Measurements from ENCODE around the gene HNRNPF.
"Not testable (repeated sequence)": the region's sequence is repeated elsewhere in the genome, so short reads cannot be mapped to it uniquely, and the experiment has no call there.

HNRNPF gene, protein sequence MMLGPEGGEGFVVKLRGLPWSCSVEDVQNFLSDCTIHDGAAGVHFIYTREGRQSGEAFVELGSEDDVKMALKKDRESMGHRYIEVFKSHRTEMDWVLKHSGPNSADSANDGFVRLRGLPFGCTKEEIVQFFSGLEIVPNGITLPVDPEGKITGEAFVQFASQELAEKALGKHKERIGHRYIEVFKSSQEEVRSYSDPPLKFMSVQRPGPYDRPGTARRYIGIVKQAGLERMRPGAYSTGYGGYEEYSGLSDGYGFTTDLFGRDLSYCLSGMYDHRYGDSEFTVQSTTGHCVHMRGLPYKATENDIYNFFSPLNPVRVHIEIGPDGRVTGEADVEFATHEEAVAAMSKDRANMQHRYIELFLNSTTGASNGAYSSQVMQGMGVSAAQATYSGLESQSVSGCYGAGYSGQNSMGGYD

DNA sequence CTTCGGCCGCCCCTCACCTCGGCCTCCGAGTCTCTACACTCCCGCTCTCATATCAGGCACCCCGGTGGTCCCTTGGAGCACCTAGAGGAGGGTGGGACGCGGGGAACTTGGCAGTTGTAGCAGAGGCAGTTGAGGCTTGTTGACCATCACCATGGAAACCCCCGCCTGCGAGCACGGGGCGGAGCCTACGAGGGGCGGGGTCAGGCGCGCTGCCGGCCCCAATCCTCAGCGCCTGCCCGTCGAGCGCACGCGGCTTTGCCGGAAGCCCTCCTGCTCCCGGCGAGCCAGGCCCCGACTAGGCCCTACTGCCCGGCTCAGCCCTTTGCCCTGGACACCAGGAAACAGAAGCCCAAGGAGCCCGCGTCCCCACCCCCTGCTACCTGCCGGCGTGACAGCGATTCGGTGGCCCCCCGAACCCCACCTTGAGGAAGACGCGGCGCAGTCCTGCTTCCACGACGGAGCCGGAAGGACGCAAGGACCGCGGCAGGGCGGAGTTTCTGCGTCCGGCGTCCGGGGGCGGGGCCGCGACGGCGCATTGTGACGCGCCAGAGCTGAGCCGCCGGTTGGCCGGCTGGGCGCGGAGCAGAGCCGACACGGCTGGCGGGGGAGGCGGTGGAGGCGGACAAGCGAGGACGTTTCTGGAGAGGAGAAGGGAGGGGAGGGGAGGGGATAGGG, at the start of gene HNRNPF:
TSS of gene HNRNPF (minus strand) at position 477 of the 675 bp plus-strand sequence. CDS start 21,302 bp downstream, outside the sequence.
- peak; percentile 86 to 89 for DNase-seq (ENCODE audit: low read depth in 2 of 2)

DNA sequence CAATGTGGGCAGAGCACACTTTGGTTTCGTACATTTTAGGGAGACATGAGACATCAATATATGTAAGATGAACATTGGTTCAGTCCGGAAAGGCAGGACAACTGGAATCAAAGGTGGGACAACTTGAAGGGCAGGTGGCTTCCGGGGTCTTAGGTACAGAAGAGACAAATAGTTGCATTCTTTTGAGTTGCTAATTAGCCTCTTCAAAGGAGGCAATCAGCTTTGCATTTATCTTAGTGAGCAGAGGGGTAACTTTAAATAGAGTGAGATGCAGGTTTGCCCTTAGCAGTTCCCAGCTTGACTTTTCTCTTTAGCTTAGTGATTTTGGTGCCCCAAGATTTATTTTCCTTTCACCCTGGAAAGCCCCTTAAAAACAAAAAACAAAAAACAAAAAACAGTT, 49.2 kb upstream of the HNRNPF start:
- DNase-seq (ENCODE audit: low read depth in 2 of 2) = no peak

DNA sequence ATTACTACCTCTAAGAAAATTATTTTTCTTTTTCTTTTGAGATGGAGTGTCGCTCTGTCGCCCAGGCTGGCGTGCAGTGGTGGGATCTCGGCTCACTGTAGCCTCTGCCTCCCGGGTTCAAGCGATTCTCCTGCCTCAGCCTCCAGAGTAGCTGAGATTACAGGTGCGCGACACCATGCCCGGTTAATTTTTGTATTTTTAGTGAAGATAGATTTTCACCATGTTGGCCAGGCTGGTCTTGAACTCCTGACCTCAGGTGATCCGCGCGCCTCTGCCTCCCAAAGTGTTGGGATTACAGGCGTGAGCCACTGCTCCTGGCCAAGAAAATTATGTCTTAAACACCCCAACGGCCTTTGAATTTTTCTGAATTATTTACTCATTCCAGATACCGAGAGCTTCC, 47.6 kb upstream of the HNRNPF start:
- DNase-seq (ENCODE audit: low read depth in 2 of 2) = not testable (repeated sequence)

DNA sequence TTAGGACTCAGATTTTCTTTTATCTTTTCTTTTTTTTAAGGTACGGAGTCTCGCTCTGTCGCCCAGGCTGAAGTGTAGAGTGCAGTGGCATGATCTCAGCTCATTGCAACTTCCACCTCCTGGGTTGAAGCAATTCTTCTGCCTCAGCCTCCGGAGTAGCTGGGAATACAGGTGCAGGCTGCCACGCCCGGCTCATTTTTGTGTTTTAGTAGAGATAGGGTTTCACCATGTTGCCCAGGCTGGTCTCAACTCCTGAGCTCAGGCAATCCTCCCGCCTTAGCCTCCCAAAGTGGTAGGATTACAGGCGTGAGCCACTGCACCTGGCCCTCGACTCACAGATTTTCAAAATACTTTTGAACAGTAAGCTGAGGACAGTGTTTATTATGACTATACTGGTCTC, 45.0 kb upstream of the HNRNPF start:
- not testable (repeated sequence) for DNase-seq (ENCODE audit: low read depth in 2 of 2)

DNA sequence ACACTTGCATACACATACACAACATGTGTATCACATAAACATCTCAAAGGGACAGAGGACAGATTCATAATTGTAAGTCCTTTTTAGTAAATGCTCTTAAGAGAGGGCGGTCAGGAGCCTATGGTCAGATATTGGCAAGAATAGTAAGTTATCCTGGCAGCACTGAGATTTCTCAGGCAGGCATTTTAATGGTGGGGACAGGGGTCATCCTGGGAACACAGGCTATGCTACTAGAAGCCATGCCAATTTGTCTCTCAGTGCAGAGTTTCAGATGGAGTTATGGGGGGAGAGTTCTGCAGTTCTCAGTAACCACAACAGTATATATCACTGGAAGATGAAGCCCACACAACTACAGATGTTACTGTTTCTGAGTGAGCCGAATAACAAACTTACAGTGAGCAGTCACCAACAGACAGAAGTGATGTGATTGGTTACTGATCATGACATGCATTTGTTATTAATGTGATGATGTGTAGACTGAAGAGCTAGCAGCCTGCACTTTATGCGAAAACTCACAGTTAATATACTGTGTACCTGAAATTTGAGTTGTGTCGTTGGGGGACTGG, 44.4 kb upstream of the HNRNPF start:
- DNase-seq (ENCODE audit: low read depth in 2 of 2) = no peak

DNA sequence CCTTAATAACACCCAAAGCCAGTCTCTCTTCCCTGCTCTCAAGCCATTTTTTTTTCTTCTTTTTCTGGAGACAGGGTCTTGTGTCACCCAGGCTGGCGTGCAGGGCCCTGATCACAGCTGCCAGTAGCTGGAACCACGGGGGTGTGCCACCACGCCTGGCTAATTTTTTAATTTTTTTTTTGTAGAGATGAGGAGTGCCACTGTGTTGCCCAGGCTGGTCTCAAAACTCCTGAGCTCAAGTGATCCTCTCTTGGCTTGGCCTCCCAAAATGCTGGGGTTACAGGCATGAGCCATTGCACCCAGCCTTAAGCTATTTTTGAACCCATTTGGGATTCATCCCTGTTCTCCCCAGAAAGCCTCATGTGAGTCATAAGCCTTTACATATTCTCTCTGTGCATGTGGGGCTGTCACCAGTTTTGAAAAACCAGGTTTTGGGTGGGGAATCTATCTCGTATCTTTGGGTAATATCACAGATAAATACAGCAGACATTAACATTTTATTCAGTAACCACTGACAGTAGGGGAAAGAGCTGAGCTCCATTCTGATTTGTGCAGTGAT, 43.4 kb upstream of the HNRNPF start:
- DNase-seq (ENCODE audit: low read depth in 2 of 2) = no peak

DNA sequence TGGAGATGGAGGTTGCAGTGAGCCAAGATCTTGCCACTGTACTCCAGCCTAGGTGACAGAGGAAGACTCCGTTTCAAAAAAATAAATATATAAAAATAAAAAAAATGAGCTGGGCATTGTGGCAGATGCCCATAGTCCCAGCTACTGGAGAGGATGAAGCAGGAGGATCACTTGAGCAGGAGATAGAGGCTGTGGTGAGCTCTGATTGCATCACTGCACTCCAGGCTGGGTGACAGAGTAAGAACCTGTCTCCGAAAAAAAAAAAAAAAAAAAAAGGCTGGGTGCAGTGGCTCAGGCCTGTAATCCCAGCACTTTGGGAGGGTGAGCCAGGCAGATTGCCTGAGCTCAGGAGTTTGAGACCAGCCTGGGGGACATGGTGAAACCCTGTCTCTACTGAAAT, 39.8 kb upstream of the HNRNPF start:
- DNase-seq (ENCODE audit: low read depth in 2 of 2) = no peak

DNA sequence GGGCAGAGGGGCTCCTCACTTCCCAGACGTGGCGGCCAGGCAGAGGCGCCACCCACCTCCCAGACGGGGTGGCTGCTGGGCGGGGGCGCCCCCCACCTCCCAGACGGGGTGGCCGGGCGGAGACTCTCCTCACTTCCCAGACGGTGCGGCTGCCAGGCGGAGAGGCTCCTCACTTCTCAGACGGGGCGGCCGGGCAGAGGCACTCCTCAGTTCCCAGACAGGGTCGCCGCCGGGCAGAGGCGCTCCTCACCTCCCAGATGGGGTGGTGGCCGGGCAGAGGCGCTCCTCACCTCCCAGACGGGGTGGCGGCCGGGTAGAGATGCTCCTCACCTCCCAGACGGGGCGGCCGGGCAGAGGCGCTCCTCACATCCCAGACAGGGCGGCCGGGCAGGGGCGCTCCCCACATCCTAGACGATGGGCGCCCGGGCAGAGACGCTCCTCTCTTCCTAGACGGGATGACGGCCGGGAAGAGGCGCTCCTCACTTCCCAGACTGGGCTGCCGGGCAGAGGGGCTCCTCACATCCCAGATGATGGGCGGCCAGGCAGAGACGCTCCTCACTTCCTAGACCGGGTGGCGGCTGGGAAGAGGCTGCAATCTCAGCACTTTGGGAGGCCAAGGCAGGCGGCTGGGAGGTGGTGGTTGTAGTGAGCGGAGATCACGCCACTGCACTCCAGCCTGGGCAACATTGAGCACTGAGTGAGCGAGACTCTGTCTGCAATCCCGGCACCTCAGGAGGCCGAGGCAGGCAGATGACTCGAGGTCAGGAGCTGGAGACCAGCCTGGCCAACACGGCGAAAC, 37.4 kb upstream of the HNRNPF start:
- not testable (repeated sequence) for DNase-seq (ENCODE audit: low read depth in 2 of 2)

DNA sequence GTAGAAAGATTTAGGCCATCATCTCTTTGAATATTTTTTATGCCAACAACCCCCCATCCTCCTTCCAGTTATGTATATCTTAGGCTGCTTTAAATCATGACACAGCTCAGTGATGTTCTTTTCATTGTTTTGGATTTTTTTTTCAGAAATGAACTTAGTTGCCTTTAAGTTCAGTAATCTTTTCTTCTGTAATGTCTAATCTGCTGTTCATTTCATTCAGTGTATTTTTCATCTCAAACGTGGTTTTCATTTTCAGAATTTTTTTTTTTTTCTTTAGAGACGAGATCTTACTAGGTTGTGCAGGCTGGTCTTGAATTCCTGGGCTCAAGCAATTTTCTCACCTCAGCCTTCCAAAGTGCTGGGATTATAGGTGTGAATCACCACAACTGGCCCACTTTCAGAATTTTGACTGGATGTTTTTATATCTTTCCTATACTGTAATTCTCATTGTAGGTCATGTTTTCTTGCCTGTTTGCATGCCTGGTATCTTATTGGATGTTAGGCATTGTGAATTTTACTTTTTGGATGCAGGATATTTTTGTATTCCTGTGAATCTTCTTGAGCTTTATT, 36.0 kb upstream of the HNRNPF start:
- no peak for DNase-seq (ENCODE audit: low read depth in 2 of 2)

DNA sequence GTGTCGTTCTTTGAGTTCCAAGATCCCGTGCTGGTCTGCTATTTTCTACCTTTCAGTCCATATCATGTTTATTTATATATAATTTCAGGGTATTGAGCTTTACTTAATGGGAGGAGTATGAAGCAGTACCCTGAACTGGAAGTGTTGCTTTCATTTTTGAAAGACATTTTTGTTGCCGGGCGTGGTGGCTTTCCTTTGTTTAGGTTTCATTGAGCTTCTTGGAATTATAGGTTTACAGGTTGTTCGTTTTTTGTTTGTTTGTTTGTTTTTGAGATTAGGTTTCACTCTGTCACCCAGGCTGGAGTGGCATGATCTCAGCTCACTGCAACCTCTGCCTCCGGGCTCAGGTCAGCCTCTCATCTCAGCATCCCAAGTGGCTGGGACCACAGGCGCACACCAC, 35.3 kb upstream of the HNRNPF start:
- no peak for DNase-seq (ENCODE audit: low read depth in 2 of 2)

DNA sequence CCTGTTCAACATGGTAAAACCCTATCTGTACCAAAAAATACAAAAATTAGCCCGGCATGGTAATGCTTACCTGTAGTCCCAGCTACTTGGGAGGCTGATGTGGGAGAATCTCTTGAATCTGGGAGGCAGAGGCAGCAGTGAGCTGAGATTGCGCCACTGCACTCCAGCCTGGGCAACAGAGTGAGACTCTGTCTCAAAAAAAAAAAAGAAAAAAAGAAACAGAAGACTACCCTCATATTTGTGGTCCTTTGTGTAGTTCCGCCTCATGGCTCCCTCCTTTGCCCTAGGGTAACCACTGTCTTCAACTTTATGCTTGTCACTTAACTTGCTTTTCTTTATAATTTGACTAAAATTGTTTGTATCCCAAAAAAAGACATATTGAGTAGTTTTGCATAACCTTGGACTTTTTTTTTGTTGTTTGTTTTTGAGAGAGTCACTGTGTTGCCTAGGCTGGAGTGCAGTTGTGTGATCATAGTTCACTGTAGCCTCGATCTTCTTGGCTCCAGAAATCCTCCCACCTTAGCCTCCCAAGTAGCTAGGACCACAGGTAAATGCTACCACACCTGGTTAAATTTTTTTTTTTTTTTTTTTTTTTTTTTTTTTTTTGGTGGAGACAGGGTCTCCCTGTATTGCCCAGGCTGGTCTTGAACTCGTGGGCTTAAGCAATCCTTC, 31.6 kb upstream of the HNRNPF start:
- DNase-seq (ENCODE audit: low read depth in 2 of 2) = no peak

DNA sequence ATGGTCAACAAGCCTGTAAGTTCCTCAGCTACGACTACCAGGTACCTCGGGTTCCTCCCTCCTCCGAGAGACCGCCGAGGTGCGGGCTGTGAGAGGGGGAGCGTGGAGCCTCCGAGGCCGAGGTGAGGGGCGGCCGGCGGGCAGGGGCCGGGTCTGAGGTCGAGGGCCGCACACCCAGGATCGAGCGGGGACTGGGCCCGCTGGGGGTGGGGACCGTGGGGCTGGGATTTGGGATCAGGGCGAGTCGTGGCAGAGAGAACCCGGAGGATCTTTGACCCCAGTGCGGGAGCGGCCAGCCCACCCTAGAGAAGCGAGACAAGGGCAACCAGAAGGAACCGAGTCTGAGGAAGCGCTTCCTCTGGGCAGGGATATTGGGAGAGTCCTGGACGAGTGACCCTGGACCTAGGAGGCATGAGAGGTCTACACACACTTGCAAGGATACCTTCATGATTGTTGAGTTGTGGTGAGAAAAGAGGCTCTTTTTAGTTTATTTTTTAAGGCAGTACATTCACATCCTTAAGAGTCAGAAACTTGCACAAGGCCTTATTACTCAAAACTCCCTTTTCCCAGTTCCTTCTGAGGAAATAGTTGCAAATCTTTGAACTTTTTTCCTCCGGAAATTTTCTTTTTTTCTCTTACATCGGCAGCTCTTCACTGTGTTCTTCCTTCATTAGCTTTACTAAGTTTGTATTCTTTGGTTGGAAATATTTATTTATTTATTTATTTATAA, 28.3 kb upstream of the HNRNPF start:
- no peak for DNase-seq (ENCODE audit: low read depth in 2 of 2)

DNA sequence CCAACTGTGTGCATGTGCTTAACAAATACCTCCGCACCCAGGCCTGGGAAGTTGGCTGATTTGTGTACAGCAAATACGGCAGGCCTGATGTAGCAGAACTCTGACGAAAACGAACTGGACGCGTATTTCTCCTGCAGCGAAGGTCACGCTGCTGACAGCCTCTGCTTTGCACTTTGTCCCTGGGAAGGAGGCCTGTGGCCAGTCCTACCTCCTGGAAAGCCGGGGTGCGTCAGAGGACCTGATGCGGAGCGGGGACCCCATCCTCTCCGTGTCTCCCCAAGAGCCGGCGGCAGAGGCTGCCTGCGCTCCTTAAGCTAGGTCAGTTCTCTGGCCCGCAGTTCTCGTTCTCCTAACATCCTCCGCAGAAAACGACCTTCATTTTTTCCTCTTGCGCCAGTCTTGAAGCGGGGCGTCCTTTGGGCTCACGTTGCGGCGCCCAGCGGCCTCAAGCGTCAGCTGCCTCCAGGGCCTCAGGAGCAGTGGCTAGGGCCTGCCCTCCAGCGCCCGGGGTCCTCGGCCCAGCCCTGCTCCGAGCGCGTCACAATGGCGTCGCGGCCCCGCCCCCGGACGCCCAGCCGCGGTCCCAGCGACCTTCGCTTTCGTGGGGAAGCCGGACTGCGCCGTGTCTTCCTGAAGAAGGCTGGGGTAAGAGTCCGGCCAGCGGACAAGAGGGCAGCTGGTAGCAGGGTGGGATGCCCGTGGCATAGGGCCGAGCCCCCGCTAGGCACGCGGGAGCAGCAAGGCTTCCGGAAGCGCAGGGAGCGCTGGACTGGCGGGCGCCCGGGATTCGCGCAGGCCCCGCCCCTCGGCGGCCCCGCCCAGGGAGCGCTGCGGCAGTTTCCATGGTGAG, 27.5 kb upstream of the HNRNPF start, which contains the start of gene ZNF487:
TSS of gene ZNF487 (plus strand) at position 821 of the 850 bp plus-strand sequence. CDS start 38,703 bp downstream, outside the sequence.
- DNase-seq (ENCODE audit: low read depth in 2 of 2) = peak; percentile 76 to 77

DNA sequence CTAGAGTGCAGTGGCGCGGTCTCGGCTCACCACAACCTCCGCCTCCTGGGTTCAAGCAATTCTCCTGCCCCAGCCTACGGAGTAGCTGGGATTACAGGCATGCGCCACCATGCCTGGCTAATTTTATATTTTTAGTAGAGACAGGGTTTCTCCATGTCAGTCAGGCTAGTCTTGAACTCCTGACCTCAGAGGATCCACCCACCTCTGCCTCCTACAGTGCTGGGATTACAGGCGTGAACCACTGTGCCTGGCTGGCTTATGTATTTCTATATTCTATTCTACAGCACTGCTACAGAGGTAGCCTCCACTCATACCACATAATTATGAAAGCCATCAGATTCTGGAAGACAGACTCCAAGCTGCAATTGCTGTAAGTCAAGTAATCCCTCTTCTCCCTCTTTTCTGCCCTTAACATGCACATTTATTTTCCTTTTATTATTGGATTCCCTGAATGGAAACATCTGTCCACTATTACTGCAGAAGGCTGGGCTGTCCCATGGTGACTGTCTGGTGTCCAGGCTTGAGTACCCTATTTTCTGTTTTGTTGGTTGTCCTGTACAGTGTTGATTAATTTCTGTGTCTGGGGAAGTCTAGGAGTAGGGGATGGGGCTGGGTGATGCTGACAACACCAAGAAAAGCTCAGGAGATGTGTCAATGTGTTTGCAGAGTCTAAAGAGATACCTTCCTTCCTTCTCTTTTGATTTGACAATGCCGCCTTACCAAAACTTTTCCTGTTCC, 22.1 kb upstream of the HNRNPF start:
- no peak for DNase-seq (ENCODE audit: low read depth in 2 of 2)

DNA sequence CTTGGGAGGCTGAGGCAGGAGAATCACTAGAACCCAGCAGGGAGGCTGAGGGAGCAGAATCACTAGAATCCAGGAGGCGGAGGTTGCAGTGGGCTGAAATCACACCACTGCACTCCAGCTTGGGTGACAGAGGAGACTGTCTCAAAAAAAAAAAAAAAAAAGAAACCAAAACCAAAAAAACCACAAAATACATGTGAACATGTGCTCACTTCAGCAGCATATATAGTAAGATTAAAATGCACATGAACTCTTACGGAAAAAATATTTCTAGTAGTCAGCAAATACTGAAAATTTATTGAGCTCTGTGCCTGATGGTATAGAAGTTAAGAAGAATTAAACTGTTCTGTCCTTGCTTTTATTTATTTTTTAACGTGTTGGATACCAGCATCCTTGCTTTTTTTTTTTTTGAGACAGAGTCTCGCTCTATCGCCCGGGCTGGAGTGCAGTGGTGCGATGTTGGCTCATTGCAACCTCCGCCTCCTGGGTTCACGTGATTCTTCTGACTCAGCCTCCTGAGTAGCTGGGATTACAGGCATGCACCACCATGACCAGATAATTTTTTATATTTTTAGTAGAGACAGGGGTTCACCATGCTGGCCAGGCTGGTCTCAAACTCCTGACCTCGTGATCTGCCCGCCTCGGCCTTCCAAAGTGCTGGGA, 18.3 kb upstream of the HNRNPF start:
- no peak for DNase-seq (ENCODE audit: low read depth in 2 of 2)

DNA sequence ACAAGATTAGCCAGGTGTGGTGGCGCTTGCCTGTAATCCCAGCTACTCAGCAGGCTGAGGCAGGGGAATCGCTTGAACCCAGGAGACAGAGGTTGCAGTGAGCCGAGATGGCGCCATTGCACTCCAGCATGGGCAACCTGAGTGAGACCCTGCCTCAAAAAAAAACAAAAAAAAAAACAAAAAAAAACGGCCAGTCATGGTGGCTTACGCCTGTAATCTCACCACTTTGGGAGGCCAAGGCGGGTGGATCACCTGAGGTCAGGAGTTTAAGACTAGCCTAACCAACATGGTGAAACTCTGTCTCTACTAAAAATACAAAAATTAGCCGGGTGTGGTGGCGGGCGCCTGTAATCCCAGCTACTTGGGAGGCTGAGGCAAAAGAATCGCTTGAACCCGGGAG, 17.5 kb upstream of the HNRNPF start:
- DNase-seq (ENCODE audit: low read depth in 2 of 2) = not testable (repeated sequence)

DNA sequence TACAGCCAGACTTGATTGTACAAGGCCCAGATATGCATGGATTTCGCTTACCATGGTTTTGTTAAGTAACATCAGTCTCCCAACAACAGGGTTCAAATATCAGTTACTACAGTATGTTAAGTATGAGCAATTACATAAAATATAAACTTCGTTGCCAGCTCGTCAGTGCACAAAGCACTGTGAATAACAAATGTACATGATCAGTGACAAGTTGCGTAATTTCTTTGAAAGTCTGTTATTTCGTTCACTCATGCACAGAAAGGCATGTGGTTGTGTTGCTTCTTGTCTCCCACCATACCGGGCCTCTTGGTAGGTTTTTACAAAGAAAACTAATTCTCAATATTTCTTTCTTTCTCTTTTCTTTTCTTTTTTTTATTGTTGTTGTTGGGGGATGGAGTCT, 15.4 kb upstream of the HNRNPF start:
- no peak for DNase-seq (ENCODE audit: low read depth in 2 of 2)

DNA sequence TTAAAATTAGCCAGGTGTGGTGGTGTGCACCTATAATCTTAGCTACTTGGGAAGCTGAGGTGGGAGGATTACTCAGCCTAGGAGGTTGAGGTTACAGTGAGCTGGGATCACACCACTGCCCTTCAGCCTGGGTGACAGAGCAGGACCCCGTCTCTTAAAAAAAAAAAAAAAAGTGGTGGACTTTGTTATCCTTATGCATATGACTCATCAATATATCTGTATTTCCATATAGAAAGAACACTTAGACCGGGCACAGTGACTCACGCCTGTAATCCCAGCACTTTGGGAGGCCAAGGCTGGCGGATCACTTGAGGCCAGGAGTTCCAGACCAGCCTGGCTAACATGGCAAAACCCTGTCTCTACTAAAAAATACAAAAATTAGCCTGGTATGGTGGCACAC, 13.0 kb upstream of the HNRNPF start:
- not testable (repeated sequence) for DNase-seq (ENCODE audit: low read depth in 2 of 2)
